ENCODE data around the gene UNC5B.
A peak's percentile ranks its signal among the peaks of the same experiment; 100 is the strongest.

Gene UNC5B

GRCh38 chr10:71314694-71315225 lies 102.4 kb downstream of the UNC5B start:
- no peak for DNase-seq (ENCODE audit: low read depth in 4 of 4, low spot score in 1 of 4)

DNA sequence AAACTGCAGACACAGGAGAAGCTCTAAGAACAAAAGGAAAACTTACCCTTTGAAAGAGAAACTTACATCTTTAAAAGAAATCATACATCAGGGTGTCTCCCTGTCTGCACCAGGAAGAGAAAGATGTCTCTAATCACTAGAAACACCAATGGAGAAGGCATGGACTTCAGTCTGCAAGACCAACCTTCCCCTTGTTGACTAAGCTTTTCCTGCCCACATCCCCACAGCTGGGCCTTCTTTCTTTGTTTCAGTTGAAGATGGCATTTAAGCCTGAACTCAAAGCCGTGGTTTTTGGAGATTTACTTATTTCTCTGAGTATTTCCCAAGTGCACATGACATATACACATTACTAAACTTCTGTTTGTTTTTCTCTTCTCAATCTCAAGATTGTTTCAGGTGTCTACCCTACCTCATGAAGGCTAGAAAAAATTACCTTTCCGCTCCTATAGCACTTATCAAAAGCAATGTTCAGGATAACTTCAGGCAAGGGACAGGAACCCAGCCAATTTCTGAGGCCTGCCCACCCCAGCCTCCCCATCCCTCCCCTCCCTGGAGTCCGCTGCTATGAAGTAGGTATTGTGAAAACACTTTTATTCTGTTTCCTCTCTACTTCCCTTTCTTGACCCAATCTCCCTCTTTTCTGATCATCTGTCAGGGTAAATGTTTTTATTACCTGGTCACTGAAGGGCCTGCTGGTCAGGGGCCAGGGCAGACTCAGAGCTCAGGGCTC lies 103.9 kb downstream of the UNC5B start:
- DNase-seq (ENCODE audit: low read depth in 4 of 4, low spot score in 1 of 4): no peak

- no peak for DNase-seq (ENCODE audit: low read depth in 4 of 4, low spot score in 1 of 4)
Observed at GRCh38 chr10:71316786-71317160, 104.4 kb downstream of the UNC5B start.

DNA sequence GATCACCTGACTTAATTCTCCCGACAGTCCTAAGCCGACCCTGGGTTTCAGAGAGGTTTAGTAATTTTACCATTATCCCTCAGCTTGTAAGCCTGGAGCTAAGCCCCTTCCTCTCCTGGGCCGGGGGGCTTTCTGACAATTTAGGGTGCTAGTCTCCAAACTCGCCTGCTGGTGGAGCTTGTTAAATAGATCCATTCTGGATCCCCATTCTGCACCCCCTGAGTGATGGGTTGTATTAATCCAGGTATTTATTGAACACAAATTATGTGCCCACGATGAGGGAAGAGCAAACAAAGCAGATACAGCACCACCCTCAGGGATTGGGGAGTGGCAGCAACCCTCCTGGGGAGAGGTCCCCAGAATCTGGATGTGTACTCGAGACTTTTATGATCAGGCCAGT lies 105.4 kb downstream of the UNC5B start:
- DNase-seq (ENCODE audit: low read depth in 4 of 4, low spot score in 1 of 4): no peak

GRCh38 chr10:71319042-71319799 lies 106.9 kb downstream of the UNC5B start, which contains the start of gene SLC29A3:
Gene SLC29A3 (plus strand): TSS chr10:71319259. CDS start chr10:71319310, 51 bp downstream.
- DNase-seq (ENCODE audit: low read depth in 4 of 4, low spot score in 1 of 4): peak; percentile 42 to 82 (median 76)

DNA sequence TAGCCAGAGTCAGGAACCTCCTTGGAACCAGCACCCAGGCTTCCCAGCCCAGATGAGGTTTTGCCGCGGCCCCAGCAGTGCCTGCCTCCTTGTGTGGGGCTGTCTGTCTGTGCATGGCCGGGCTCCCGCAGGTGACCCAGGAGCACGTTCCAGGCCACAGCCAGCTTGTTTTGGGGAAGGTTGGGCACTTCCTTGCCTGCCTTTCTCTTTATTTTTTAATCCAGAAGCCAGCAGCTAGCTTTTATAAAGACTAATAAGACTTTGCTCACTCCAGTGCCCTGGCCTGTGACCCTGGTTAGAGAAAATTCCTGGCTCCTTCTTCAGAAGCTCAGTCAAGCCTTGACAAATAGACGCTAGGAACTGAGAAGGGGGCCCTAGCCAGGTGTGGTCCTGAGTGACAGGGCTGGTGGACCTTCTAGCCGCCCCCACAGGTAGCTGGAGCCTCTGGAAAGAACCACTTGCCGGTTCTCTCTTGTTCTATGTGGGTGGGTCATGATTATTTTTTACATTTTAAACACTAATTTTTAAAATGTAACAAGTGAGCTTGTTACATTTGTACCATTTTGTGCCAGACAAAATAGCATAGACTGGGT lies 107.5 kb downstream of the UNC5B start:
- no peak for DNase-seq (ENCODE audit: low read depth in 4 of 4, low spot score in 1 of 4)

- no peak for DNase-seq (ENCODE audit: low read depth in 4 of 4, low spot score in 1 of 4)
Observed at GRCh38 chr10:71320592-71320991, 108.2 kb downstream of the UNC5B start.

- DNase-seq (ENCODE audit: low read depth in 4 of 4, low spot score in 1 of 4): no peak
Observed at GRCh38 chr10:71321386-71321785, 109.0 kb downstream of the UNC5B start.

DNA sequence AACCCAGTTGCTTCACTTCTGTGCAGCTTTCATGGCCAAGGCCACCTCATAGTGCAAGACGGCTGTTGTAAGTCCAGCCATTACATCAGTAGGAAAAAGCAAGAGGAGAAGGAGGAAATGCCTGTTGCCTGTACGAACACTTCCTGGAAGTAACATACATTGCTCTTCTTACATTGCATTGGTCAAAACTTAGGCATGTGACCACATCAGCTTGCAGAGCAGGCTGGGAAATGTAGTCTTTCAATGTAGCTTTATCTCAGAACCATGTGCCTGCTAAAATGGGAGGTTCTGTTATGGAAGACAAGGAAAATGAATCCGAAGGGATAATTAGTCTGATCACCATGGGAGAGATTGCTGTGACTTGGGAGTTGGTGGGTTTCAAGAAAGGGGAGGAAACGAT lies 111.0 kb downstream of the UNC5B start:
- DNase-seq (ENCODE audit: low read depth in 4 of 4, low spot score in 1 of 4): no peak

- no peak for DNase-seq (ENCODE audit: low read depth in 4 of 4, low spot score in 1 of 4)
Observed at GRCh38 chr10:71324743-71325142, 112.4 kb downstream of the UNC5B start.

GRCh38 chr10:71325267-71325666 lies 112.9 kb downstream of the UNC5B start:
- DNase-seq (ENCODE audit: low read depth in 4 of 4, low spot score in 1 of 4): no peak

GRCh38 chr10:71326464-71326881 lies 114.1 kb downstream of the UNC5B start:
- no peak for DNase-seq (ENCODE audit: low read depth in 4 of 4, low spot score in 1 of 4)

DNA sequence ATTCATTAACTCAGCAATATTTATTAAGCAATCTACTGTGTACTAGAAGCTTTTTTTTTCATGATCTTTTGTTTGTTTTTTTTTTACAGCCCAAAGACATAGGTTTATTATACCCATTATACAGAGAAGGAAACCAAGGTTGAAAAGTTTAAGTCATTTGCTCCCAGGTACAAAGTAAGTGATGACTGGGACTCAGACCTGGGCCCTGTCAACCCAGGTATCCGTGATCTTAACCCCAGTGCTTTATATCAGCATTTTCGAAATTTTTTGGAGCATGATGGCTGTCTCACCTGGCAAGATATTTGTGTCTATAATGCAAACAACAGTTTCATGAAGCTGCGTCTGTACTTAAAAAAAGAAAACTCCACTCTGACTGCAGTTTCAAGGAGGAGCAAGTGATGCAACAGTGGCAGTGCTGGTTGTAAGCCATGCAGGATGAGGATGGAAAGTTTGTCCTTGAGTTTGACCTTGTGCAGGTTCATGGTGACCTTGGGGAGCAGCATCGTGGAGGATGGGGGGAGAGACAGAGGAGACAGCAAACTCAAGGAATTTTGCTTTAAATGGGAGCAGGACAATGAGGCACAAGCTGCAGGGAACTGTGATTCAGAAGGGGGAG lies 118.5 kb downstream of the UNC5B start:
- no peak for DNase-seq (ENCODE audit: low read depth in 4 of 4, low spot score in 1 of 4)

DNA sequence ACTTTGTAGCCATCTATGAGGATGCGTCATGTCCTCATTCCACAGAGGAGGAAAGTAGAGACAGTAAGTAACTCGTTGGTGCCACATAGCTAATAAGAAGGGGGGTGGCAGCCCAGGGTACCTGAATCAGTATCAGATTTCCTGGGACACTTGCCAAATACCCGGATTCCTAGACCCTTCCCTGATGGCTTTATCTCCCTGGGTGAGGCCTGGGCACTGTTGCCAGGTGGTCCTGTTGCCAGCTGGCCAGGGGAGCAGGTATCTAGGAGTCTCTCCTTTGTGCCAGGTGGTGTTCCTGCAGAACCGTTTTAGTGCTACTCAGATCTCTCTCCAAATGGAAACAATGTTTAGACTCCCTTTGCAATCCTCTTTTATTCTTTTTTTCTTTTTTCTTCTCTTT lies 119.4 kb downstream of the UNC5B start:
- no peak for DNase-seq (ENCODE audit: low read depth in 4 of 4, low spot score in 1 of 4)

GRCh38 chr10:71332466-71332865 lies 120.1 kb downstream of the UNC5B start:
- DNase-seq (ENCODE audit: low read depth in 4 of 4, low spot score in 1 of 4): no peak

DNA sequence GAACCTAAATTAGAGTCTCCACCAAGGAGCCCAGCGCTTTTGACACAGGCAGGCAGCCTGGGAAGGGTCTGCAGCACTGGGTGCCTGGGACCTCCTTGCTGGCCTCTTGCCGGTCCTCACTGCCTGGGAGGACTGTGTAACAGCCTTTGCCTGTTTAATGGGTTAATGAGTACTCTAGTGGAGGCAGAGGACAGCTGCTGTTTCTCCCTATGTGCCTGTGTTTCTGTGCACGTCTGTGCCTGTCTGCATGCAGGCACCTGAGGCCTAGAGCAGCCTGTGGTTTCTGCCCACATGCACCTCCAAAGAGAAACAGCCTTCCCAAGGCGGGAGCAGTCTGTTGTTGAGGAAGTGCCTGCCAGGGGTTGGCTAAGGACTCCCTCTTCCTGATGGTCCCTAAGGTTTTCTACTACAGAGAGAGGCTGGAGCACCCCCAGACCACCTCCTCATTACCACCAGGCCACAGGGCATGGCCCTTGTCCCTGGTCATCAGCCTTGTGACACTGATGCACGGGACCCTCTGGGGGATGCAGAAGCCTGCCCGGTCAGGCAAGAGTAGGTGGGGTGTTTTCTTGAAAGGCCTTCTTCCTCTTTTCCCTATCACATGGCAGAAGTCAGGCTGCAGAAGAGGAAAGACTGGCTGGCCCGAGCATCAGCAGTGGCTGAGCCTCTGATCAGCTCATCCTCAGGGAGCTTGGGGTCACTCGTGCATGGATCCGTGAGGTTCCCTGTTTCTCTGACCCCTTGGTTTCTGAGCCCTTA lies 120.9 kb downstream of the UNC5B start:
- no peak for DNase-seq (ENCODE audit: low read depth in 4 of 4, low spot score in 1 of 4)

DNA sequence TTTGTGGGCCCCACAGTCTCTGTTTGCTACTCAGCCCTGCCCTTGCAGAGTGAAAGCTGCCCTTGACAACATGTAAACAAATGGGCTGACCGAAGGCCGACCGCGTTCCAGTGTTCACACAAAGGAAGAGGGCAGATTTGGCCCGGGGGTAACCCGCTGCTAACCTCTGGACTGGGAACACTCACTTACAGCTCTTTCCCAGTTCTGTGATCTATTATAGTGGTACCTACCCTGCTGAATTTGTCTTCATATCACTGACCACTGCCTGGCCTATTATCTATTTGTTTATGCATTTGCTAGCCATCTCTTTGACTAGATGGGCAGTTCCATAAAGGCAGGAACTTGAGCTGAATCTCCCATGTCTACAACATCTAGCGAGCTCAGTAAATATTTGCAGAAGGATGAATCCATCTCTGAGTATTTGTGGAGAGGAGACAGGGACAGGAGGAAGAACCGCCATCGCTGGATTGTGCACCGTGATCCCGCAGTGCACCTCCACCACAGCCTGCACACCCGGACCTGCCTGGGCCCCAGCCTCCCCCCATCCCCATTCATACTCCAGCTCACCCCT lies 121.9 kb downstream of the UNC5B start:
- no peak for DNase-seq (ENCODE audit: low read depth in 4 of 4, low spot score in 1 of 4)

- DNase-seq (ENCODE audit: low read depth in 4 of 4, low spot score in 1 of 4): no peak
Observed at GRCh38 chr10:71335173-71335708, 122.9 kb downstream of the UNC5B start.

DNA sequence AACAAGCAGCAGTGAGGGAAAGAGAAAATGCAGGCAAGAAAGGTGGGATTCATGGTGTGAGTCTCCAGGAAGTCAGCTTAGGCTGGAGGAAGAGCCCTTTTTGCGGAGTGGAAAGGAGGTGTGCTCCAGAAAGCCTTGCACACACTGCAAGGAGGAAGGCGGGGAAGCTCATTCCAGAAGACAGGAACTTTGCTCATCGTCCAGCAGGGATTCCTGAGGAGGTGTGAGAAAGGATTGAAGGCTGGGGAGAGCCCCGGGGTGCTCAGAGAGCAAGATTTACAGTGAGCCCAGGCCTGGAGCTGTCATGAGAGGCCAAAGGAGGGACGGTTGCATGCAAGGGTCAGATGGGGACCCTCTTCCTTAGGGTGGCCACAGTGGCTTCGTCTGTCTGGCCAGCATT lies 124.3 kb downstream of the UNC5B start:
- no peak for DNase-seq (ENCODE audit: low read depth in 4 of 4, low spot score in 1 of 4)

DNA sequence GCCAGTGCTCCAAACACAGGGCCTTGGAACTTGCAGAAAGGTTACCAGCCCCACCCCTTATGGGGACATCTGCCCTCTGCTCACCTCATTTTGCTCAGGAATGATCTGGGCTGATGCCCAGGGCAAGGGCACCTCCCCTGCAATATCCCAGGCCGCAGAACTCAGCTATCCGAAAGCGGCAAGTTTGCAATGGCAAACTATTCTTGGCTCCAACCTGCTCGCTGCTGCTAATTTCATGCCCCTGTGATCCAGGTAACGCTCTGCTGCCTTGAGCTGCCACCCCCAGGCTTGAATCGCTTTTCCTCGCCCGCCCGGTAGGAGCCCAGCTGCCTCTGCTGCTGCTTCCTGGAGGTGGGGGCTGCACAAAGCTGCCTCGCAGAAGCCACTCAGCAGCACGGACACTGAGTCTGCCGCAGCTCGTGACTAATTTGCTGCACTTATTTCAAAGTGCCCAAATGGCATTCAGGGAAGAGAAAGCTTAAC lies 124.9 kb downstream of the UNC5B start:
- DNase-seq (ENCODE audit: low read depth in 4 of 4, low spot score in 1 of 4): no peak
